Endothelial cell of umbilical vein (primary cell): ENCODE measurements around the gene ASAP2. TPM values are rescaled to one million over a fixed set of nuclear protein-coding genes. Genes with fewer than 3 reads are reported as not detected.

Source experiments
- BruUV-seq: library from RNA; stranded (reverse); fragments of 400-500 nt; replicated peaks from 2 replicates; lab custom pipeline; 2021; lab: Mats Ljungman, UMichigan
- CTCF ChIA-PET: fragments of 300-600, 350-600 bp; sonication (Branson Sonifier 250); formaldehyde crosslinking; loops from one replicate; lab custom pipeline; 2021; ENCODE audit warnings: antibody characterized with exemption, inconsistent platforms; lab: Charles Lee
- POLR2A ChIA-PET: fragments of 300-600, 350-600 bp; sonication (Branson Sonifier 250); formaldehyde crosslinking; loops from one replicate; lab custom pipeline; 2021; ENCODE audit warnings: antibody characterized with exemption, inconsistent platforms; lab: Charles Lee
- DNase-seq: peaks from one replicate; pipeline ENCODE4 v3.0.0-alpha.2; 2011; ENCODE audit warnings: low read depth, low spot score
- FAIRE-seq: peaks from 2 replicates; lab custom pipeline; 2011; peaks lifted over from hg19 to GRCh38; lab: Jason Lieb, UNC
- H2AFZ ChIP-seq: 2 replicates; pipeline ENCODE4 v1.6.0; 2012; ENCODE audit warnings: low read depth, low read length, control low read depth, inconsistent platforms
- H3K27ac ChIP-seq: 2 replicates; pipeline ENCODE4 v1.5.1; 2011; ENCODE audit warnings: low read depth, mild to moderate bottlenecking, control low read depth, low read length, moderate library complexity; ENCODE audit not compliant: insufficient read depth
- H3K27me3 ChIP-seq, 2 experiments: 2 replicates each; pipeline versions ENCODE4 v1.6.0 to v1.6.1; 2011; ENCODE audit warnings: low read length in 2 of 2, mixed read lengths in 1 of 2; ENCODE audit not compliant: control insufficient read depth in 2 of 2, insufficient read depth in 2 of 2
- H3K36me3 ChIP-seq, 2 experiments: 2 replicates in 1 of 2; 3 replicates in 1 of 2; pipeline ENCODE4 v1.5.1; 2011; ENCODE audit warnings: low read length in 2 of 2, mild to moderate bottlenecking in 1 of 2, moderate library complexity in 1 of 2; ENCODE audit not compliant: control insufficient read depth in 2 of 2, insufficient read depth in 2 of 2; ENCODE audit errors: extremely low read depth in 1 of 2
- H3K4me1 ChIP-seq: 3 replicates; pipeline ENCODE4 v1.5.1; 2011; ENCODE audit warnings: mild to moderate bottlenecking, low read length; ENCODE audit not compliant: control insufficient read depth, insufficient read depth; ENCODE audit errors: extremely low read depth
- H3K4me2 ChIP-seq: 2 replicates; pipeline ENCODE4 v1.6.1; 2011; ENCODE audit warnings: low read length, control low read depth, mixed read lengths; ENCODE audit not compliant: insufficient read depth
- H3K4me3 ChIP-seq, 3 experiments: fragments of 200-600 bp in 1 of 3; sonication (generic), shearing (Covaris generic) in 1 of 3; replicated peaks in 1 of 3; 2 replicates each; pipeline ENCODE4 v1.5.1; 2011 to 2016; ENCODE audit warnings: control low read depth in 3 of 3, low read length in 3 of 3, mild to moderate bottlenecking in 2 of 3, inconsistent platforms in 1 of 3, low read depth in 1 of 3, moderate library complexity in 1 of 3; ENCODE audit not compliant: insufficient read depth in 1 of 3
- H3K79me2 ChIP-seq: 2 replicates; pipeline ENCODE4 v1.6.0; 2012; ENCODE audit warnings: low read length, inconsistent platforms; ENCODE audit not compliant: control insufficient read depth, insufficient read depth
- H3K9ac ChIP-seq: replicated peaks from 2 replicates; pipeline ENCODE3; 2011; ENCODE audit warnings: low read length, control low read depth; ENCODE audit not compliant: insufficient read depth; ENCODE audit errors: extremely low read depth
- H3K9me1 ChIP-seq: replicated peaks from 3 replicates; pipeline ENCODE4 v1.6.0; 2011; ENCODE audit warnings: mild to moderate bottlenecking, low read length; ENCODE audit not compliant: control insufficient read depth, insufficient read depth; ENCODE audit errors: extremely low read depth
- H3K9me3 ChIP-seq: replicated peaks from 2 replicates; pipeline ENCODE4 v1.5.1; 2012; ENCODE audit warnings: low read length, inconsistent platforms; ENCODE audit not compliant: control insufficient read depth, insufficient read depth
- H4K20me1 ChIP-seq: replicated peaks from 2 replicates; pipeline ENCODE3; 2011; ENCODE audit warnings: mild to moderate bottlenecking, low read length; ENCODE audit not compliant: control insufficient read depth, insufficient read depth; ENCODE audit errors: extremely low read depth
- CTCF ChIP-seq, 2 donors: IDR thresholded peaks; 1 replicate in 1 of 2; 2 replicates in 1 of 2; pipeline ENCODE4 v1.5.1; 2011; ENCODE audit warnings: low read length in 2 of 2, mild to moderate bottlenecking in 2 of 2, moderate library complexity in 2 of 2, control low read depth in 1 of 2, inconsistent platforms in 1 of 2, low read depth in 1 of 2; ENCODE audit not compliant: insufficient read depth in 1 of 2; ENCODE audit errors: extremely low read depth in 1 of 2
- EZH2 ChIP-seq: IDR thresholded peaks from 2 replicates; pipeline ENCODE4 v1.6.1; 2012; ENCODE audit warnings: borderline replicate concordance, low read depth, mild to moderate bottlenecking, moderate library complexity, low read length, inconsistent platforms; ENCODE audit not compliant: severe bottlenecking
- FOS ChIP-seq: IDR thresholded peaks from 2 replicates; pipeline ENCODE4 v1.6.1; 2011; ENCODE audit warnings: mild to moderate bottlenecking, low read length, moderate library complexity, borderline replicate concordance; ENCODE audit not compliant: insufficient read depth
- GATA2 ChIP-seq: IDR thresholded peaks from 2 replicates; pipeline ENCODE4 v1.7.0; 2011; ENCODE audit warnings: low read depth, mild to moderate bottlenecking, moderate library complexity, mixed read lengths, low read length; ENCODE audit not compliant: insufficient read length, insufficient read depth
- JUN ChIP-seq: IDR thresholded peaks from 2 replicates; pipeline ENCODE4 v1.6.1; 2011; ENCODE audit warnings: borderline replicate concordance, low read depth; ENCODE audit not compliant: insufficient read length, insufficient read depth
- MAX ChIP-seq: IDR thresholded peaks from 2 replicates; pipeline ENCODE4 v1.6.1; 2011; ENCODE audit not compliant: insufficient read depth, insufficient read length
- MYC ChIP-seq: IDR thresholded peaks from one replicate; pipeline ENCODE4 v1.6.1; 2011; ENCODE audit warnings: mild to moderate bottlenecking, low read depth, low read length
- POLR2A ChIP-seq: IDR thresholded peaks from 2 replicates; pipeline ENCODE4 v1.6.1; 2012; ENCODE audit warnings: low read depth, mild to moderate bottlenecking, control low read depth, low read length
- POLR2AphosphoS5 ChIP-seq: IDR thresholded peaks from 2 replicates; pipeline ENCODE4 v1.6.1; 2012; ENCODE audit warnings: low read depth, mild to moderate bottlenecking, control low read depth, low read length, moderate library complexity; ENCODE audit not compliant: insufficient read depth
- dilution Hi-C: fragments of 300-500 bp; cut with MboI; formaldehyde crosslinking; loops from one replicate; pipeline ENCODE4 v1.15.0; 2019; ENCODE audit warnings: low sequenced_read_pairs; ENCODE audit not compliant: extremely low pct_ligation_motif_present
- intact Hi-C: fragments of 100-400 bp; cut with micrococcal nuclease; formaldehyde crosslinking; loops from one replicate; pipeline ENCODE4 v1.10.0; 2022
- polyA plus RNA-seq, 4 experiments: library from polyadenylated mRNA; depleted of rRNA in 3 of 4; stranded (reverse) in 3 of 4; unstranded in 1 of 4; fragments of >200 nt; gene quantifications; 2 replicates each; pipeline versions ENCODE4 v1.2.1 to v1.2.3, GENCODE V29; 2011 to 2012; ENCODE audit warnings: missing spikeins in 1 of 4
- total RNA-seq: library from RNA; stranded (reverse); gene quantifications from 2 replicates; pipeline ENCODE4 v1.2.3, GENCODE V29; 2021

The ASAP2 gene
- total and polyA plus RNA-seq, 2 donors (not counting 3 experiments of a cell fraction or from before 2014, with no cell fraction given) = 31.1 to 79.2 TPM

GRCh38 chr2:9166579-9167377, 39.8 kb upstream of the ASAP2 start:
- H3K9ac ChIP-seq = no peak overlapping the region
- no TSS peak for BruUV-seq
- no peaks in the 10 kb centered on the region for H3K27me3 ChIP-seq
- no peak overlapping the region for H3K4me3 ChIP-seq
- no peaks in the 10 kb centered on the region for H3K9me1 ChIP-seq
- dilution Hi-C loops = loop anchor here (25.0 kb wide), 1 partner anchor 196 kb away; no protein-coding TSS in a partner anchor
- ChIA-PET POLR2A (no interaction called here), CTCF (interaction anchor here (0.5 to 1.6 kb wide), 3 partner anchors 11 to 92 kb away, joined by 3 read pairs; no protein-coding TSS in a partner anchor)
- TF ChIP-seq CTCF (IDR thresholded peaks at IDR 0.05; ENCODE audit: extremely low read depth in 1 of 2, insufficient read depth in 1 of 2, low read depth in 1 of 2, low read length in 2 of 2) (no peak), MAX (no peak), POLR2AphosphoS5 (no peak), MYC (no peak), FOS (no peak), POLR2A (no peak), EZH2 (no peak), JUN (no peak), GATA2 (no peak)
- no peaks in the 10 kb centered on the region for H3K4me1 ChIP-seq
- no peaks in the 10 kb centered on the region for H3K9me3 ChIP-seq
- no peaks in the 10 kb centered on the region for H3K79me2 ChIP-seq
- intact Hi-C loops = no loop called here
- DNase-seq (no peak), FAIRE-seq (no peak)
- H3K36me3 ChIP-seq = no peaks in the 10 kb centered on the region
- H3K4me2 ChIP-seq = no peak overlapping the region
- H2AFZ ChIP-seq = no peak overlapping the region
- no peaks in the 10 kb centered on the region for H4K20me1 ChIP-seq
- no peak overlapping the region for H3K27ac ChIP-seq
